SK-N-SH (cell line): Measurements from ENCODE around the gene AMDHD2. TPM values are rescaled to one million over a fixed set of nuclear protein-coding genes. Genes with fewer than 3 reads are reported as not detected.
A peak's percentile ranks its signal among the peaks of the same experiment; 100 is the strongest.
"Not testable (repeated sequence)": the region's sequence is repeated elsewhere in the genome, so short reads cannot be mapped to it uniquely, and the experiment has no call there.

ENCODE experiments used
- CTCF ChIA-PET: fragments of 300-600, 350-600 bp; formaldehyde crosslinking; extraction: SDS; loops from one replicate; lab custom pipeline; 2021; lab: Yijun Ruan, JAX
- POLR2A ChIA-PET: fragments of 350-600 bp; sonication (Branson Sonifier 250); formaldehyde crosslinking; extraction: SDS; loops from one replicate; lab custom pipeline; 2020; ENCODE audit warnings: antibody characterized with exemption, inconsistent platforms; lab: Yijun Ruan, JAX
- DNase-seq: peaks from one replicate; pipeline ENCODE4 v3.0.0; 2012
- H2AFZ ChIP-seq: fragments of 200-600 bp; sonication (generic); 2 replicates; pipeline ENCODE4 v1.8.1; 2016; ENCODE audit warnings: antibody characterized with exemption, mild to moderate bottlenecking, low read depth
- H3F3A ChIP-seq: fragments of 200-600 bp; sonication (generic); replicated peaks from 2 replicates; pipeline ENCODE3; 2016; ENCODE audit warnings: antibody characterized with exemption, mild to moderate bottlenecking; ENCODE audit not compliant: insufficient read depth
- H3K27ac ChIP-seq, 2 experiments: fragments of 200-500 bp in 1 of 2; fragments of 200-600 bp in 1 of 2; sonication (Bioruptor generic) in 1 of 2; sonication (generic), shearing (Covaris generic) in 1 of 2; 2 replicates each; pipeline versions ENCODE4 v1.5.1 to v1.6.1; 2014 to 2016; ENCODE audit warnings: low read depth in 2 of 2, inconsistent platforms in 1 of 2, low read length in 1 of 2, mild to moderate bottlenecking in 1 of 2, mixed read lengths in 1 of 2
- H3K27me3 ChIP-seq: fragments of 200-600 bp; sonication (generic), shearing (Covaris generic); 2 replicates; pipeline ENCODE4 v1.6.1; 2016; ENCODE audit warnings: mixed run types; ENCODE audit not compliant: insufficient read depth
- H3K36me3 ChIP-seq, 2 experiments: fragments of 200-500 bp in 1 of 2; fragments of 200-600 bp in 1 of 2; sonication (Bioruptor generic) in 1 of 2; sonication (generic) in 1 of 2; replicated peaks in 1 of 2; 2 replicates each; pipeline versions ENCODE3 to v1.5.1; 2014 to 2016; ENCODE audit warnings: low read length in 1 of 2, mild to moderate bottlenecking in 1 of 2; ENCODE audit not compliant: insufficient read depth in 2 of 2, control insufficient read depth in 1 of 2
- H3K4me1 ChIP-seq, 2 experiments: fragments of 200-500 bp in 1 of 2; fragments of 200-600 bp in 1 of 2; sonication (Bioruptor generic) in 1 of 2; sonication (generic), shearing (Covaris generic) in 1 of 2; 2 replicates each; pipeline versions ENCODE4 v1.5.1 to v1.6.1; 2014 to 2016; ENCODE audit warnings: low read depth in 1 of 2, low read length in 1 of 2, mixed run types in 1 of 2; ENCODE audit not compliant: insufficient read depth in 2 of 2, control insufficient read depth in 1 of 2
- H3K4me2 ChIP-seq: fragments of 200-600 bp; sonication (generic), shearing (Covaris generic); 2 replicates; pipeline ENCODE4 v1.6.1; 2017; ENCODE audit warnings: mixed run types
- H3K4me3 ChIP-seq, 2 experiments: fragments of 200-500 bp in 1 of 2; fragments of 200-600 bp in 1 of 2; sonication (Bioruptor generic) in 1 of 2; sonication (generic), shearing (Covaris generic) in 1 of 2; 2 replicates each; pipeline versions ENCODE4 v1.5.1 to v1.8.1; 2014 to 2016; ENCODE audit warnings: low read depth in 2 of 2, inconsistent platforms in 1 of 2, low read length in 1 of 2, mild to moderate bottlenecking in 1 of 2, mixed read lengths in 1 of 2, moderate library complexity in 1 of 2
- H3K79me2 ChIP-seq: fragments of 200-600 bp; sonication (generic); 2 replicates; pipeline ENCODE4 v1.8.1; 2017; ENCODE audit warnings: mild to moderate bottlenecking; ENCODE audit not compliant: insufficient read depth
- H3K9ac ChIP-seq: fragments of 200-600 bp; sonication (generic); 2 replicates; pipeline ENCODE4 v1.6.1; 2017; ENCODE audit warnings: mixed run types
- H3K9me2 ChIP-seq: fragments of 200-600 bp; sonication (generic); 2 replicates; pipeline ENCODE4 v1.6.1; 2017; ENCODE audit warnings: mixed run types
- H3K9me3 ChIP-seq: fragments of 200-600 bp; sonication (generic); 2 replicates; pipeline ENCODE4 v1.6.1; 2017; ENCODE audit warnings: mixed run types, mild to moderate bottlenecking, moderate library complexity
- H4K20me1 ChIP-seq: fragments of 200-600 bp; sonication (generic); 2 replicates; pipeline ENCODE4 v1.6.1; 2017; ENCODE audit warnings: mild to moderate bottlenecking, mixed run types; ENCODE audit not compliant: insufficient read depth
- CHD2 ChIP-seq: fragments of 150-350 bp; IDR thresholded peaks from 2 replicates; pipeline ENCODE4 v1.6.1; 2018; ENCODE audit warnings: low read length; ENCODE audit not compliant: partially characterized antibody
- FOSL2 ChIP-seq: IDR thresholded peaks from 2 replicates; pipeline ENCODE4 v1.4.0; 2012; ENCODE audit warnings: low read depth, mild to moderate bottlenecking, moderate library complexity, borderline replicate concordance
- GABPA ChIP-seq: IDR thresholded peaks from 2 replicates; pipeline ENCODE4 v1.4.0; 2012; ENCODE audit warnings: low read depth, mild to moderate bottlenecking
- TEAD4 ChIP-seq: IDR thresholded peaks from 2 replicates; pipeline ENCODE4 v1.4.0; 2012; ENCODE audit warnings: mild to moderate bottlenecking, borderline replicate concordance; ENCODE audit not compliant: insufficient read depth
- YY1 ChIP-seq: IDR thresholded peaks from 2 replicates; pipeline ENCODE4 v1.4.0; 2012; ENCODE audit warnings: low read depth, mild to moderate bottlenecking
- WGBS: methylation state at CpG from one replicate; pipeline ENCODE4 v1.1.6; 2017; ENCODE audit warnings: low lambda C conversion rate; 5-methylcytosine and 5-hydroxymethylcytosine counted together
- polyA plus RNA-seq, 3 experiments: library from polyadenylated mRNA; depleted of rRNA; stranded (reverse); fragments of >200 nt; gene quantifications; 2 replicates each; pipeline ENCODE4 v1.2.3, GENCODE V29; 2012
- TF ChIP-seq, protein P1 (sequence below): IDR thresholded peaks from 2 replicates; pipeline ENCODE4 v1.4.0; 2012; ENCODE audit warnings: low read depth
- TF ChIP-seq, protein P2 (sequence below): fragments of 200-600 bp; sonication (generic); IDR thresholded peaks from 2 replicates; pipeline ENCODE4 v1.6.1; 2017; ENCODE audit warnings: antibody characterized with exemption, mild to moderate bottlenecking, moderate library complexity
- TF ChIP-seq, protein P3 (sequence below): IDR thresholded peaks from 2 replicates; pipeline ENCODE4 v1.4.0; 2012; ENCODE audit warnings: low read depth, borderline replicate concordance
- TF ChIP-seq, protein P4 (sequence below): fragments of 150-350 bp; IDR thresholded peaks from 2 replicates; pipeline ENCODE4 v1.6.1; 2016; ENCODE audit warnings: mild to moderate bottlenecking, low read depth, low read length

AMDHD2 gene
- polyA plus RNA-seq, 1 of the 3 experiments (the other 2 are of a cell fraction), result 38.1 TPM

DNA sequence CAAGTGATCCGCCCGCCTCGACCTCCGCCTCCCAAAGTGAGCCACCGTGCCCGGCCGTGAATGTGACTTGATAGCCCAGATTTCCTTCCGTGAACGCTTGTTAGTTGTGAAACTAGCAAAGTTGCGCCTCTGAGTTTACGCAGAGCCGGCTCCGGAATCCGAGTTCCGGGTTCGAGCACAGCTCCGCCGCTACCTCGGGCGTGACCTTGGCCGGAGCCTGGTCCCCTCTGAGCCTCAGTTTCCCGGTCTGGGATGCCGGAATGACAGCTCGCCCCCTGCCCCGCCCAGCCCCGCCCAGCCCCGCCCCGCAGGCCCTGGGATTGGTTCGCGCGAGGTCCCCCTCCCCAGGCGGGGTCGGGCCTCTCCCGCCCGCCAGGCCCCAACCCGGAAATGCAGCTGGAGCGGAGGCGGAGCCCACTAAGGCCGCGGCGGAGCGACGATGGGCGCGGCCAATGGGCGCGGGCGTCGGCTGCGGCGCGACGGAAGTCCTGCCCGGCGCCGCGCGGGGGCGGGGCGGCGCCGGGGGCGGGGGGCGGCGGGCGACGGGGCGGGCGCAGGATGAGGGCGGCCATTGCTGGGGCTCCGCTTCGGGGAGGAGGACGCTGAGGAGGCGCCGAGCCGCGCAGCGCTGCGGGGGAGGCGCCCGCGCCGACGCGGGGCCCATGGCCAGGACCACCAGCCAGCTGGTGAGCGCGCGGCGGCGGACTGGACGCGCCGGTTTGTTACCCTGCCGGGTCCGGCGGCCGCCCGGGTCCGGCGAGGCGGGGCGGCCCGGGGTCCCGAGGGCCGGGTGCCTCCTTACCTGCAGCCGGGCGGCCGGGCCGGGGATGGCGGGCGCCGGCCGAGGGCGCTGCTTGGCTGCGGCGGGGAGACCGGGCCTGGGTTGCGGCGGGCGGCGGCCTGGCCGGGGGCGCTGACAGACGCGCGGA, 17.5 kb downstream of the AMDHD2 start, which contains the start of gene PDPK1 (continued):
- peak; percentile 71 for TF ChIP-seq YY1
- TF ChIP-seq, protein P1, sequence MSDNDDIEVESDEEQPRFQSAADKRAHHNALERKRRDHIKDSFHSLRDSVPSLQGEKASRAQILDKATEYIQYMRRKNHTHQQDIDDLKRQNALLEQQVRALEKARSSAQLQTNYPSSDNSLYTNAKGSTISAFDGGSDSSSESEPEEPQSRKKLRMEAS, result no peak
- TF ChIP-seq, protein P2, sequence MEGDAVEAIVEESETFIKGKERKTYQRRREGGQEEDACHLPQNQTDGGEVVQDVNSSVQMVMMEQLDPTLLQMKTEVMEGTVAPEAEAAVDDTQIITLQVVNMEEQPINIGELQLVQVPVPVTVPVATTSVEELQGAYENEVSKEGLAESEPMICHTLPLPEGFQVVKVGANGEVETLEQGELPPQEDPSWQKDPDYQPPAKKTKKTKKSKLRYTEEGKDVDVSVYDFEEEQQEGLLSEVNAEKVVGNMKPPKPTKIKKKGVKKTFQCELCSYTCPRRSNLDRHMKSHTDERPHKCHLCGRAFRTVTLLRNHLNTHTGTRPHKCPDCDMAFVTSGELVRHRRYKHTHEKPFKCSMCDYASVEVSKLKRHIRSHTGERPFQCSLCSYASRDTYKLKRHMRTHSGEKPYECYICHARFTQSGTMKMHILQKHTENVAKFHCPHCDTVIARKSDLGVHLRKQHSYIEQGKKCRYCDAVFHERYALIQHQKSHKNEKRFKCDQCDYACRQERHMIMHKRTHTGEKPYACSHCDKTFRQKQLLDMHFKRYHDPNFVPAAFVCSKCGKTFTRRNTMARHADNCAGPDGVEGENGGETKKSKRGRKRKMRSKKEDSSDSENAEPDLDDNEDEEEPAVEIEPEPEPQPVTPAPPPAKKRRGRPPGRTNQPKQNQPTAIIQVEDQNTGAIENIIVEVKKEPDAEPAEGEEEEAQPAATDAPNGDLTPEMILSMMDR, result no peak
- no peak for TF ChIP-seq FOSL2
- peak; percentile 44 for TF ChIP-seq CHD2
- TF ChIP-seq, protein P3, sequence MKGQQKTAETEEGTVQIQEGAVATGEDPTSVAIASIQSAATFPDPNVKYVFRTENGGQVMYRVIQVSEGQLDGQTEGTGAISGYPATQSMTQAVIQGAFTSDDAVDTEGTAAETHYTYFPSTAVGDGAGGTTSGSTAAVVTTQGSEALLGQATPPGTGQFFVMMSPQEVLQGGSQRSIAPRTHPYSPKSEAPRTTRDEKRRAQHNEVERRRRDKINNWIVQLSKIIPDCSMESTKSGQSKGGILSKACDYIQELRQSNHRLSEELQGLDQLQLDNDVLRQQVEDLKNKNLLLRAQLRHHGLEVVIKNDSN, result no peak
- TF ChIP-seq TEAD4, result no peak
- TF ChIP-seq, protein P4, sequence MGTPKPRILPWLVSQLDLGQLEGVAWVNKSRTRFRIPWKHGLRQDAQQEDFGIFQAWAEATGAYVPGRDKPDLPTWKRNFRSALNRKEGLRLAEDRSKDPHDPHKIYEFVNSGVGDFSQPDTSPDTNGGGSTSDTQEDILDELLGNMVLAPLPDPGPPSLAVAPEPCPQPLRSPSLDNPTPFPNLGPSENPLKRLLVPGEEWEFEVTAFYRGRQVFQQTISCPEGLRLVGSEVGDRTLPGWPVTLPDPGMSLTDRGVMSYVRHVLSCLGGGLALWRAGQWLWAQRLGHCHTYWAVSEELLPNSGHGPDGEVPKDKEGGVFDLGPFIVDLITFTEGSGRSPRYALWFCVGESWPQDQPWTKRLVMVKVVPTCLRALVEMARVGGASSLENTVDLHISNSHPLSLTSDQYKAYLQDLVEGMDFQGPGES, result no peak
- TF ChIP-seq GABPA, result peak; percentile 81

DNA sequence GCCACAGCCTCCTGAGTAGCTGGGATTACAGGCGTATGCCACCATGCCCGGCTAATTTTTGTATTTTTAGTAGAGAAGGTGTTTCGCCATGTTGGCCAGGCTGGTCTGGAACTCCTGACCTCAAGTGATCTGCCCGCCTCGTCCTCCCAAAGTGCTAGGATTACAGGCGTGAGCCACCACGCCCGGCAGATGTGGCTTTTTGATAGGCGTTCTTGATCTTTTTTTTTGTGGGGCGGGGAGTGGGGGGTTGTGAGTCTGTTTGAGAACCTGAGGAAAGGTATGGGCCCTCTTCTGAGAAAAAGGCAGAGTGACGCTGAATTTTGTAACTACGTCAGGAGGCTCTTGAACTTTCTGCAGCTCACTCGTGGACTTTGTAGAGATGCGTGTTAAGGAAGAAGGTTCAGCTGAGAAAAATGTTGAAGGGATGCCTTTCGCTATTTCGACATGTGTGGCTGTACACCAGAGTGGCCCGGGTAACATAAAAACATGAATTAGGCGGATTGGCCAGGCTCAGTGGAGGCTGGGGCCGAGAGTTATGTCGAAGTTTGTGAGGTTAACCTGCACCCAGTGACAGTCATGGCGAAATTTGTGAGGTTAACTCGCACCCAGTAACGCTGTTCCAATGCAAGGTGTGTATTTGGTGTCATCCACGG, 19.1 kb downstream of the AMDHD2 start:
- H3K36me3 ChIP-seq, H3K9ac ChIP-seq, H3K27ac ChIP-seq, H3K27me3 ChIP-seq, H3K9me3 ChIP-seq, H3K4me1 ChIP-seq, POLR2A ChIA-PET, DNase-seq, H2AFZ ChIP-seq, H3K9me2 ChIP-seq: not testable (repeated sequence)
- peak overlapping the region; percentile 78 for H3K4me2 ChIP-seq
- peak overlapping the region in 1 of 2 experiments; percentile 58; a peak in 2 of 4 replicates for H3K4me3 ChIP-seq
- H3F3A ChIP-seq, result peaks cover 11% of the 10 kb centered on the region
- peaks cover 50% of the 10 kb centered on the region for H3K79me2 ChIP-seq
- CTCF ChIA-PET, result interaction anchor here (0.9 kb wide), 1 partner anchor 109 kb away, joined by 4 read pairs; no protein-coding TSS in a partner anchor
- WGBS, result 87% methylated on average over 24 of the region's 24 CpGs
- H4K20me1 ChIP-seq, result peaks cover 40% of the 10 kb centered on the region
